ENCODE results near the gene ZNF208.
"Not testable (repeated sequence)": the region's sequence is repeated elsewhere in the genome, so short reads cannot be mapped to it uniquely, and the experiment has no call there.

The ZNF208 gene

DNA sequence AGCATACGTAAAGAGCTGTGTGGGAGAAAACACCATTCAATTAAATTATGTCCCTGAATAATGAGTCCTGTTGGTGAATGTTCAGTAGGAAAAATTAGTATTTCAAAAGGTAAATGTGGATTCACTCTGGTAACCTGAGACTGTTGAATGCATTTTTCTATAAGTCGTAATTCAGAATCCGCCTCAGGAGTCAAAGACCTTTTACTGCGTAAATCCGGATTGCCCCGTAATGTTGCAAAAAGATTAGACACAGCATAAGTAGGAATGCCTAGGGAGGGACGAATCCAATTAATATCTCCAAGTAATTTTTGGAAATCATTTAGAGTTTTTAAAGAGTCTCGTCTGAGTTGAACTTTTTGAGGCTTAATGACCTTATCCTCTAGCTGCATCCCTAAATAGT is 126.0 kb downstream of the ZNF208 start:
- DNase-seq (ENCODE audit: low read depth), result not testable (repeated sequence)

DNA sequence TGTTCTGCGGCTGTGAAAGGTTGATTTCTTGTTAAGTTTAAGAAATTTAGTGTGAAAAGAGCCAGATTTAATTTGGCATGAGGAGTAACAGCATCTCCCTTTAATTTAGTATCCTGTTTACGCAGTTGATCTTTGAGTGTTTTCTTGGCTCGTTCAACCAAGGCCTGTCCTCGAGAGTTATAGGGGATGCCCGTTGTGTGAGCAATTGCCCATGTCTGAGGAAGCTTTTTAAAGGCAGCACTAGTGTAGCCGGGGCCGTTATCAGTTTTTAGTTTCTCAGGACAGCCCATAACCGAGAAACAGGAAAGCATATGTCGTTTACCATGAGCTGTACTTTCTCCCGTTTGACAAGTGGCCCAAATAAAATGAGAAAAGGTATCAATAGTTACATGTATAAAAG is 127.2 kb downstream of the ZNF208 start:
- DNase-seq (ENCODE audit: low read depth), result no peak
